ENCODE data around the gene MTM1.
A peak's percentile ranks its signal among the peaks of the same experiment; 100 is the strongest.

The MTM1 gene

DNA sequence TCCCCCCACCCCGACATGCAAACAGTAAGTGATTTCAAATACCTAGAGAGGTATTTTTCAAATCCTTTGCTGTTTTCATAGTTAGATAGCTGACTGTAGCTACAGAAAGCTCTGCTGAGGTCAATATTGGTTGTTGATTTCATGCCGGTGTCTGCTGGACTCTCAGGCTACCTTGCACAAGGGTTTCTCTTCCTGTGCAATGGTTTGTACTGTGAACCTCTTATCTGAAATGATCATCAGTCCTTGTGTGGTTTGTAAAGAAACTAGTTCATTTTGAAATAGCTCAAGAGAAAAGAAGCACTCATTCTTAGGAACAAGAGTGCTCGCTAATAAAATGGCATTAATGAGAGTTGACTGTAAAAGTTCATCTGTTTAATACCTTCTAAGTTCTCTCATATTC is 2.1 kb downstream of the MTM1 start:
- Histone ChIP-seq H3K27ac (ENCODE audit: low read length, poor library complexity, severe bottlenecking) (no peak overlapping the region), H3K14ac (ENCODE audit: low read length in 2 of 2) (no peak overlapping the region), H4K91ac (ENCODE audit: low read length) (no peak overlapping the region), H3K79me1 (replicated peaks; ENCODE audit: low read length, poor library complexity, severe bottlenecking) (peaks cover 2% of the 10 kb centered on the region), H2BK5ac (ENCODE audit: low read depth, low read length, poor library complexity, severe bottlenecking) (no peak overlapping the region), H2AFZ (ENCODE audit: low read depth, low read length) (no peak overlapping the region), H3K4me3 (ENCODE audit: insufficient read depth in 1 of 2, low read depth in 1 of 2, low read length in 2 of 2) (no peak overlapping the region), H3K4me1 (ENCODE audit: control insufficient read depth, insufficient read depth, low read depth, low read length) (peaks cover 4% of the 10 kb centered on the region), H3K18ac (ENCODE audit: low read depth in 1 of 2, low read length in 2 of 2) (no peak overlapping the region), H3K4ac (ENCODE audit: low read depth in 1 of 2, low read length in 2 of 2) (no peak overlapping the region), H4K8ac (ENCODE audit: low read length) (no peak overlapping the region), H3K9ac (ENCODE audit: low read length) (no peak overlapping the region), H3K4me2 (ENCODE audit: low read length, poor library complexity, severe bottlenecking) (no peak overlapping the region), H3K9me3 (ENCODE audit: control insufficient read depth, low read length) (no peaks in the 10 kb centered on the region), H2BK12ac (ENCODE audit: low read length in 2 of 2) (no peak overlapping the region), H2BK15ac (ENCODE audit: low read depth, poor library complexity, severe bottlenecking) (no peak overlapping the region), H2AK5ac (ENCODE audit: low read length, severe bottlenecking) (no peak overlapping the region), H3K23ac (ENCODE audit: low read length in 2 of 2) (no peak overlapping the region), H3K27me3 (ENCODE audit: control insufficient read depth in 1 of 2, insufficient read depth in 1 of 2, low read length in 2 of 2) (peaks cover 0 to 15% of the 10 kb centered on the region in 2 experiments), H3K36me3 (ENCODE audit: control insufficient read depth in 1 of 2, insufficient read depth in 2 of 2, low read depth in 1 of 2, low read length in 2 of 2) (no peaks in the 10 kb centered on the region), H2BK120ac (ENCODE audit: low read depth, low read length) (no peak overlapping the region)
- 45% methylated on average over 1 of the region's 3 CpGs for WGBS
- DNase-seq, result peak; percentile 55

DNA sequence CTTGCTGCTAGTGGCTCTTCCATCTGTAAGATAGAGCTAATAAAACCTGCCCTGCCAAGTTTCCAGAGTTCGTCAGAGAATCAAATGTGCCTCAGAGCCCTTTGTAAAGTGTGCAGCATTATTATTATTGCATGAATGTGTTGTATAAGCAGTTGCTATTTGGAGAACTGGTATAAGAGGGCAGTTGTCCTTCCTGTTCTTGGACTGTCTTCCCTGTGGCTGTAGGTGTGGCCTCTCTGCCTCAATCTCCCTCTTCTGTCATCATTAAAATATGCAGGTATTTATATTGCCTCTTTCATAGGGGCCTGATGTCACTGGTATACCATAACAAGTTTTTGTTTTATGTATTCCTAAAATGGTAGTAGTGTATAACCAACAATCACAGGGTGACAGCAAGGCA is 3.8 kb downstream of the MTM1 start:
- H3K4ac ChIP-seq (ENCODE audit: low read depth in 1 of 2, low read length in 2 of 2), result no peak overlapping the region
- H2BK120ac ChIP-seq (ENCODE audit: low read depth, low read length), result no peak overlapping the region
- no peak overlapping the region for H2AK5ac ChIP-seq (ENCODE audit: low read length, severe bottlenecking)
- no peak overlapping the region for H3K23ac ChIP-seq (ENCODE audit: low read length in 2 of 2)
- H2BK15ac ChIP-seq (ENCODE audit: low read depth, poor library complexity, severe bottlenecking), result no peak overlapping the region
- H3K9ac ChIP-seq (ENCODE audit: low read length), result no peak overlapping the region
- H3K4me3 ChIP-seq (ENCODE audit: insufficient read depth in 1 of 2, low read depth in 1 of 2, low read length in 2 of 2), result no peak overlapping the region
- peaks cover 0 to 16% of the 10 kb centered on the region in 2 experiments for H3K27me3 ChIP-seq (ENCODE audit: control insufficient read depth in 1 of 2, insufficient read depth in 1 of 2, low read length in 2 of 2)
- no peak overlapping the region for H4K91ac ChIP-seq (ENCODE audit: low read length)
- WGBS, result 100% methylated on average over 1 of the region's 1 CpG
- H3K9me3 ChIP-seq (ENCODE audit: control insufficient read depth, low read length), result no peaks in the 10 kb centered on the region
- H3K14ac ChIP-seq (ENCODE audit: low read length in 2 of 2), result no peak overlapping the region
- H2BK5ac ChIP-seq (ENCODE audit: low read depth, low read length, poor library complexity, severe bottlenecking), result no peak overlapping the region
- no peak overlapping the region for H3K4me2 ChIP-seq (ENCODE audit: low read length, poor library complexity, severe bottlenecking)
- DNase-seq, result no peak
- H3K18ac ChIP-seq (ENCODE audit: low read depth in 1 of 2, low read length in 2 of 2), result no peak overlapping the region
- H2AFZ ChIP-seq (ENCODE audit: low read depth, low read length), result no peak overlapping the region
- H3K4me1 ChIP-seq (ENCODE audit: control insufficient read depth, insufficient read depth, low read depth, low read length), result peaks cover 4% of the 10 kb centered on the region
- H3K79me1 ChIP-seq (replicated peaks; ENCODE audit: low read length, poor library complexity, severe bottlenecking), result peaks cover 2% of the 10 kb centered on the region
- H4K8ac ChIP-seq (ENCODE audit: low read length), result no peak overlapping the region
- no peaks in the 10 kb centered on the region for H3K36me3 ChIP-seq (ENCODE audit: control insufficient read depth in 1 of 2, insufficient read depth in 2 of 2, low read depth in 1 of 2, low read length in 2 of 2)
- H2BK12ac ChIP-seq (ENCODE audit: low read length in 2 of 2), result no peak overlapping the region
- no peak overlapping the region for H3K27ac ChIP-seq (ENCODE audit: low read length, poor library complexity, severe bottlenecking)

DNA sequence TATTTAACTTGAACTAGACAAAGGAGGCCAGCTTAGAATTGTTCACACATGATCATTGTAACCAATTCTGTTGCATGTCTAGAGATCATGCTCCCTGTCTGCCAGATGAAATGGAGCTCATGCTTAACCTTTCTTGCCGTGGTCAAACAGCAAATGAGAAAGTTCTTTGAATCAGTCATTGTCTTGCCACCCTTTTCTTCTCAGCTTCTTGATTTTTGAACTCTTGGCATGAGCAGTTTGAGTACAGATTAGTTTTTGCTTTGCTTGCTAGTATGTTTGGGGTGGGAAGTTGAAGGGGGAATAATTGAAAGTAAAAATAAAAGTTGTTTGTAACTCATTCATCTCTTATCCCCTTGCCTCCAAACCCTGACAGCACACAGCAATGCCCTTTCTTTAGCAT is 4.7 kb downstream of the MTM1 start:
- H3K18ac ChIP-seq (ENCODE audit: low read depth in 1 of 2, low read length in 2 of 2), result no peak overlapping the region
- no peak overlapping the region for H3K23ac ChIP-seq (ENCODE audit: low read length in 2 of 2)
- H2BK120ac ChIP-seq (ENCODE audit: low read depth, low read length), result no peak overlapping the region
- DNase-seq, result no peak
- peaks cover 3% of the 10 kb centered on the region for H3K79me1 ChIP-seq (replicated peaks; ENCODE audit: low read length, poor library complexity, severe bottlenecking)
- no peak overlapping the region for H3K9ac ChIP-seq (ENCODE audit: low read length)
- no peak overlapping the region for H2BK5ac ChIP-seq (ENCODE audit: low read depth, low read length, poor library complexity, severe bottlenecking)
- no peak overlapping the region for H2AFZ ChIP-seq (ENCODE audit: low read depth, low read length)
- H2BK15ac ChIP-seq (ENCODE audit: low read depth, poor library complexity, severe bottlenecking), result no peak overlapping the region
- H3K4me3 ChIP-seq (ENCODE audit: insufficient read depth in 1 of 2, low read depth in 1 of 2, low read length in 2 of 2), result no peak overlapping the region
- no peak overlapping the region for H4K91ac ChIP-seq (ENCODE audit: low read length)
- H3K4me1 ChIP-seq (ENCODE audit: control insufficient read depth, insufficient read depth, low read depth, low read length), result peaks cover 4% of the 10 kb centered on the region
- H3K9me3 ChIP-seq (ENCODE audit: control insufficient read depth, low read length), result no peaks in the 10 kb centered on the region
- no peak overlapping the region for H3K4me2 ChIP-seq (ENCODE audit: low read length, poor library complexity, severe bottlenecking)
- no peaks in the 10 kb centered on the region for H3K36me3 ChIP-seq (ENCODE audit: control insufficient read depth in 1 of 2, insufficient read depth in 2 of 2, low read depth in 1 of 2, low read length in 2 of 2)
- no peak overlapping the region for H3K4ac ChIP-seq (ENCODE audit: low read depth in 1 of 2, low read length in 2 of 2)
- H3K14ac ChIP-seq (ENCODE audit: low read length in 2 of 2), result no peak overlapping the region
- H2BK12ac ChIP-seq (ENCODE audit: low read length in 2 of 2), result no peak overlapping the region
- no peak overlapping the region for H4K8ac ChIP-seq (ENCODE audit: low read length)
- H2AK5ac ChIP-seq (ENCODE audit: low read length, severe bottlenecking), result no peak overlapping the region
- no CpG with 5 or more reads among the region's 1 CpG for WGBS
- H3K27ac ChIP-seq (ENCODE audit: low read length, poor library complexity, severe bottlenecking), result no peak overlapping the region
- peaks cover 0 to 16% of the 10 kb centered on the region in 2 experiments for H3K27me3 ChIP-seq (ENCODE audit: control insufficient read depth in 1 of 2, insufficient read depth in 1 of 2, low read length in 2 of 2)

DNA sequence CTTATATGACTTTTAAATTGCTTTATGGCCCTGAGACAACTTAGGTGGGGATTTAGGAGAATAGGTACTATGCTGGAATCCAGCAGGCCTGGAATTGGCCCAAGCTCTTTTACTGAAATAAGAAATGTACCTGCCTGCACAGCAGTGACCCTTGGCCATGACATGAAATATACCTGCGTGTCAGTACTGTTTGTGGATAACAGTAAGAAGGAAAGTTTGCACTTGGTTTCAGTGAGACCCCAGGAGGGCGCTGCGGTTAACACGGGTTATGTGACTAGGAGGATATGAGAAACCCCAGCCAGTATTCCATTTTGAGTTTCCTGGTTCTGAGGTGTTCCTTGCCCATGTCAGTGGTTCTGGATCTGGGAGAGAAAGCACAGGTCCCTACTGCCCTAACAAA is 5.3 kb downstream of the MTM1 start:
- H3K4me2 ChIP-seq (ENCODE audit: low read length, poor library complexity, severe bottlenecking), result no peak overlapping the region
- no peak overlapping the region for H4K8ac ChIP-seq (ENCODE audit: low read length)
- no peak for DNase-seq
- H3K18ac ChIP-seq (ENCODE audit: low read depth in 1 of 2, low read length in 2 of 2), result no peak overlapping the region
- H3K79me1 ChIP-seq (replicated peaks; ENCODE audit: low read length, poor library complexity, severe bottlenecking), result peaks cover 5% of the 10 kb centered on the region
- no peak overlapping the region for H3K4me3 ChIP-seq (ENCODE audit: insufficient read depth in 1 of 2, low read depth in 1 of 2, low read length in 2 of 2)
- no peak overlapping the region for H2BK5ac ChIP-seq (ENCODE audit: low read depth, low read length, poor library complexity, severe bottlenecking)
- no peak overlapping the region for H3K4ac ChIP-seq (ENCODE audit: low read depth in 1 of 2, low read length in 2 of 2)
- no peak overlapping the region for H2AK5ac ChIP-seq (ENCODE audit: low read length, severe bottlenecking)
- H3K14ac ChIP-seq (ENCODE audit: low read length in 2 of 2), result no peak overlapping the region
- H2BK12ac ChIP-seq (ENCODE audit: low read length in 2 of 2), result no peak overlapping the region
- H3K27ac ChIP-seq (ENCODE audit: low read length, poor library complexity, severe bottlenecking), result no peak overlapping the region
- peaks cover 4% of the 10 kb centered on the region for H3K4me1 ChIP-seq (ENCODE audit: control insufficient read depth, insufficient read depth, low read depth, low read length)
- H3K36me3 ChIP-seq (ENCODE audit: control insufficient read depth in 1 of 2, insufficient read depth in 2 of 2, low read depth in 1 of 2, low read length in 2 of 2), result no peaks in the 10 kb centered on the region
- H2AFZ ChIP-seq (ENCODE audit: low read depth, low read length), result no peak overlapping the region
- H3K27me3 ChIP-seq (ENCODE audit: control insufficient read depth in 1 of 2, insufficient read depth in 1 of 2, low read length in 2 of 2), result peaks cover 0 to 16% of the 10 kb centered on the region in 2 experiments
- H3K9me3 ChIP-seq (ENCODE audit: control insufficient read depth, low read length), result no peaks in the 10 kb centered on the region
- H3K9ac ChIP-seq (ENCODE audit: low read length), result no peak overlapping the region
- H2BK15ac ChIP-seq (ENCODE audit: low read depth, poor library complexity, severe bottlenecking), result no peak overlapping the region
- H3K23ac ChIP-seq (ENCODE audit: low read length in 2 of 2), result no peak overlapping the region
- WGBS, result 84% methylated on average over 4 of the region's 4 CpGs
- no peak overlapping the region for H2BK120ac ChIP-seq (ENCODE audit: low read depth, low read length)
- H4K91ac ChIP-seq (ENCODE audit: low read length), result no peak overlapping the region
